ENCODE results near the gene SLC25A38. TPM values are rescaled to one million over a fixed set of nuclear protein-coding genes. Genes with fewer than 3 reads are reported as not detected.

SLC25A38 gene
- total and polyA plus RNA-seq, 4 experiments from 2014 or later, result 44.5 to 55.5 (median 49.8) TPM

DNA sequence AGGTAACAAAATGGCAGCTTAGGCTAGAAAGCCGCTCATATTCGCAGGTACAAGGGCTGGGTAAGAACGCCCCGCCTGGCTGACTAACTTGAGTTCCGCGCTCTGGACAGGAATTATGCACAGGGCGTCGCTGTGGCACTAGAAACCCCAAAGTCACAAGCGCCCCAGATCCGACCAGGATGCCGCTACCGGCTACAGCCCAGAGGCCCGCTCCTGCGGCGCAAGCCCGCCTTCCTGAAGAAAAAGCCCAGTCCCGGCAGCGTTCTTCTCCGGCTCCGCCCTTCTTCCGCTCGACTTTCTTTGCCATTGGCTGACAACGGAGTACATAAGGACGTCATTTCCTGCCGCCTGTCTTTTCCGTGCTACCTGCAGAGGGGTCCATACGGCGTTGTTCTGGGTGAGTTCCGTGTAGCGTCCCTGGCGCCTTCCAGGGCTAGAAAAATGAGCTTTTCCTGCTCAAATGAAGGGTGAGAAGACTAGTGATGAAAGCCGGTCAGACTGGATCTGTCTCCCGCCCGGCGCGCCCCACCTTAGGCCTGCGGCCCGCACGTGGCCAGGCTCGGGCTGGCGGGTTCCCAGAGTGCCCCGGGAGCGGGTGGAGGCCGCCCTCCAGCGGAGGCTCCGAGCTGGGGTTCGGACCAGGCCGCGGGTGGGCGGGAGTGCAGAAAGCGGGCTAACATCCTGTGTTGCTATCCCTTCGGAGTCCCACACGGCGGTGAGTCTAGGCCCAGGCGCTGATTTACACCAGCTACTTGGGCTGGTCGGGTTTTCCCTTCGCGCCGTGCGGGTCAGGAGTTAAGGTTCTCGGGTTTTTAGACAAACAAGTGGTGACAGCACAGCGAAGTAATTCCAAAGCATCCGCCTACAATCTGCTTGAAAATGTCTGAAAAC lies 23.4 kb downstream of the SLC25A38 start, which contains the start of gene RPSA:
RPSA (plus strand) TSS at position 353 of the 891 bp plus-strand sequence. CDS start 934 bp downstream, outside the sequence.
- peak within 1 kb of the TSS; percentile 31 to 72 for H3K4me3 ChIP-seq (ENCODE audit: low read length in 2 of 2)
- CTCF ChIA-PET (ENCODE audit: partially characterized antibody), result interaction anchor here (0.8 to 5.6 kb wide), 11 partner anchors 10 to 1242 kb away, joined by 3 to 48 read pairs (median 4); no protein-coding TSS in a partner anchor
- peaks cover 31% of the 10 kb centered on the region for H3K36me3 ChIP-seq (ENCODE audit: insufficient read depth, low read length)
- Mint-ChIP-seq H3K9me3 (no peaks in the 10 kb centered on the region), H3K4me3 (peak within 1 kb of the TSS; percentile 88 to 99 (median 96)), H3K36me3 (peaks cover 29 to 50% of the 10 kb centered on the region in 2 donors), H3K27me3 (no peaks in the 10 kb centered on the region), H3K27ac (peak within 1 kb of the TSS; percentile 88 to 99 (median 98)), H3K4me1 (peaks cover 30 to 54% (median 43%) of the 10 kb centered on the region in 4 donors)
- peak within 1 kb of the TSS; percentile 81 for H3K27ac ChIP-seq (ENCODE audit: low read depth, low read length)
- peak; percentile 91 to 99 (median 99) for DNase-seq
- POLR2A ChIA-PET (ENCODE audit: partially characterized antibody), result interaction anchor here (0.5 to 5.4 kb wide), 18 partner anchors 8 to 1793 kb away, joined by 3 to 75 read pairs (median 4); partner anchors contain the start of genes CTNNB1, GORASP1, OXSR1 and SCN11A
- H3K27me3 ChIP-seq (ENCODE audit: insufficient read depth, low read length), result no peaks in the 10 kb centered on the region
- H3K9me3 ChIP-seq (ENCODE audit: control insufficient read depth in 1 of 2, low read length in 2 of 2), result no peaks in the 10 kb centered on the region
- peaks cover 47% of the 10 kb centered on the region for H3K4me1 ChIP-seq (ENCODE audit: insufficient read depth, low read length)
- intact Hi-C loops (cut with micrococcal nuclease), result loop anchor here (1.0 to 10.0 kb wide), 7 partner anchors 22 to 1272 kb away; partner anchors contain the start of genes ACAA1, EIF1B, MYD88 and WDR48

DNA sequence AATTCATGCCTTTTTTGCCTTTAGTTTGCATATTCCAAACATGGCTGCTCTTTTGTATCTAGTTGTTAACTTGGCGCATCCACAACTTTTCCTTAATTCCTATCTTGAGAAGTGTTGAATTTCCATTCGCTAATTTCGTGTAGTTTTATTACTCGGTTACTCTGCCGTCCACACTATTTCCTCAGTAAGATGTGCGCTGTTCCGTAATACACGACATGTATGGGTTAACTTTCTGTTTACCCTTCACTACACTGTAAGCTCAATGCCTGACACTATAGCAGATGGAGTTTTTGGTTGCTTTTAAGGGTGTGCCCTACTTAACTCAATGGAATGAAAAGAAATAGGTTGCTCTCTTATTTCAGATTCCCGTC lies 24.1 kb downstream of the SLC25A38 start:
- peaks cover 37% of the 10 kb centered on the region for H3K36me3 ChIP-seq (ENCODE audit: insufficient read depth, low read length)
- peak overlapping the region; percentile 77 to 99 (median 96) for H3K4me3 Mint-ChIP-seq
- no peaks in the 10 kb centered on the region for H3K9me3 ChIP-seq (ENCODE audit: control insufficient read depth in 1 of 2, low read length in 2 of 2)
- CTCF ChIA-PET (ENCODE audit: partially characterized antibody), result interaction anchor here (0.8 to 5.6 kb wide), 9 partner anchors 9 to 1243 kb away, joined by 3 to 48 read pairs (median 6); no protein-coding TSS in a partner anchor
- POLR2A ChIA-PET (ENCODE audit: partially characterized antibody), result interaction anchor here (0.5 to 5.4 kb wide), 16 partner anchors 9 to 1792 kb away, joined by 3 to 75 read pairs (median 4); partner anchors contain the start of genes CTNNB1, GORASP1, SCN11A and TTC21A
- intact Hi-C loops (cut with micrococcal nuclease), result loop anchor here (10.0 kb wide), 1 partner anchor 1272 kb away; the partner anchor contains the start of genes ACAA1 and MYD88
- peaks cover 32 to 56% (median 44%) of the 10 kb centered on the region in 4 donors for H3K4me1 Mint-ChIP-seq
- H3K27me3 Mint-ChIP-seq, result no peaks in the 10 kb centered on the region
- DNase-seq, result no peak
- peak overlapping the region; percentile 81 for H3K27ac ChIP-seq (ENCODE audit: low read depth, low read length)
- peaks cover 47% of the 10 kb centered on the region for H3K4me1 ChIP-seq (ENCODE audit: insufficient read depth, low read length)
- H3K9me3 Mint-ChIP-seq, result no peaks in the 10 kb centered on the region
- no peaks in the 10 kb centered on the region for H3K27me3 ChIP-seq (ENCODE audit: insufficient read depth, low read length)
- peak overlapping the region; percentile 88 to 99 (median 96) for H3K27ac Mint-ChIP-seq
- peak overlapping the region; percentile 31 to 72 for H3K4me3 ChIP-seq (ENCODE audit: low read length in 2 of 2)
- peaks cover 34 to 54% of the 10 kb centered on the region in 2 donors for H3K36me3 Mint-ChIP-seq

DNA sequence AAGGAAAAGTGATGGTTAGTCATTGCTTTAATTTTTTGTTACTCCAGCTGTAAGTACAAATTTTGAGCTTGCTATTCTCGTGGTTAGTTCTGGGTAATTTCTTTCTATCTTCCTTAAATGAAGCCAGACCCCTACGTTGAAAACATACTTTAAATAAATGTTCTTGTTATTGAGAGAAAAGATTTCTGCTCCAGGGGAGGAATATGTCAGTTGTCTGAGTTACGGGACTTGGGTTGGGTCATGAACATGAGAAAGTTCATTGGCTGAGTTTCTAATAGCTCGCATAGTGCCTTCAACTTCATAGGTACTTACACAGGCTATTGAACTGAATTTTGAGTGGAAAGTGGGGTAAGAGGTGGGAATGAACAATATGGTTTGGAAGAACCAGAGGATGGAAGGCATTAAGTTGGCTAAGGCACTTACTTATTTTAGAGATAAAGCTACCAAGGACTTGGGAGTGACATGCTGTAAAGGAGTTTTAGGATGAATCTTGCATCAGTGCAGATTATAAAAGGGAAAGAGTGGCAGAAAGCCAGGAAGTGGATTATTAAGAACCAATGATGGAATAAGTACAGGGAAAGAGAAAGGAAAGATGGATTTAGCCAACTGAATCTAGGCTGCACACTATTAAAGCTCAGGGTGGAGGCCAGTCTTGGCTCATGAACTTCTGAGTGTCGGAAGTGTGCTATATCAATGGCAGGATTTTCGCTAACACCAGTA lies 24.8 kb downstream of the SLC25A38 start:
- Histone ChIP-seq H3K4me1 (ENCODE audit: insufficient read depth, low read length) (peaks cover 47% of the 10 kb centered on the region), H3K36me3 (ENCODE audit: insufficient read depth, low read length) (peaks cover 44% of the 10 kb centered on the region), H3K27ac (ENCODE audit: low read depth, low read length) (peak overlapping the region; percentile 81), H3K9me3 (ENCODE audit: control insufficient read depth in 1 of 2, low read length in 2 of 2) (no peaks in the 10 kb centered on the region), H3K4me3 (ENCODE audit: low read length in 2 of 2) (peak overlapping the region in 1 of 2 donors; percentile 72), H3K27me3 (ENCODE audit: insufficient read depth, low read length) (no peaks in the 10 kb centered on the region)
- ChIA-PET CTCF (ENCODE audit: partially characterized antibody) (interaction anchor here (0.8 to 5.6 kb wide), 5 partner anchors 8 to 40 kb away, joined by 3 to 48 read pairs (median 17); no protein-coding TSS in a partner anchor), POLR2A (ENCODE audit: partially characterized antibody) (interaction anchor here (0.6 to 5.4 kb wide), 8 partner anchors 9 to 301 kb away, joined by 3 to 75 read pairs (median 4); partner anchors contain the start of genes GORASP1 and TTC21A)
- H3K4me3 Mint-ChIP-seq, result peak overlapping the region; percentile 77 to 99 (median 96)
- H3K36me3 Mint-ChIP-seq, result peaks cover 41 to 61% of the 10 kb centered on the region in 2 donors
- peak overlapping the region; percentile 88 to 99 (median 96) for H3K27ac Mint-ChIP-seq
- no peaks in the 10 kb centered on the region for H3K9me3 Mint-ChIP-seq
- no peak for DNase-seq
- H3K4me1 Mint-ChIP-seq, result peaks cover 34 to 56% (median 44%) of the 10 kb centered on the region in 4 donors
- intact Hi-C loops (cut with micrococcal nuclease), result loop anchor here (10.0 kb wide), 1 partner anchor 1273 kb away; the partner anchor contains the start of genes ACAA1 and MYD88
- H3K27me3 Mint-ChIP-seq, result no peaks in the 10 kb centered on the region

DNA sequence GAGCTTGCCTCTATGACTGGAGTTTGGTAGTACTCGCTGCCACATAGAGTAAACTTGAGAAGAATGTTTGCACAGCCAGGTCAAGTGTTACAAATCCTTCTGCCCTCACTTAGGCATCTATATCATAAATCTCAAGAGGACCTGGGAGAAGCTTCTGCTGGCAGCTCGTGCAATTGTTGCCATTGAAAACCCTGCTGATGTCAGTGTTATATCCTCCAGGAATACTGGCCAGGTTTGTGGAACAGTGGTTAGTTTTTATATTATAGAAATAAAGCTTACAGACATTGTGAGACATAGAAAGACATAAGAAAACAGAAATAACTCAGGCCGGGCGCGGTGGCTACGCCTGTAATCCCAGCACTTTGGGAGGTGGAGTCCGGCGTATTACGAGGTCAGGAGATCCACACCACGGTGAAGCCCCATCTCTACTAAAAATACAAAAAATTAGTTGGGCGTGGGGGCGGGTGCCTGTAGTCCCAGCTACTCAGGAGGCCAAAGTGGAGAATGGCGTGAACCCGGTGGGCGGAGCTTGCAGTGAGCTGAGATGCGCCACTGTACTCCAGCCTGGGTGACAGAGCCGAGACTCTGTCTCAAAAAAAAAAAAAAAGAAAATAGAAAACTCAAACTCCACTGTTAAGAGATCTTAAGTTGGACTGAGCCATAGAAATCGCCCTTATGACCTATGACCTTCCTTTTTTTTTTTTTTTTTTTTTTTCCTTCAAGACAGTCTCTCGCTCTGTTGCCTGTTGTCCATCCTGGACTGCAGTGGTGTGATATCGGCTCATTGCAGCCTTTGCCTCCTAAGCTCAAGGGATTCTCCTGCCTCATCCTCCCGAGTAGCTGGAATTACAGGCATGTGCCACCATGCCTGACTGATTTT lies 25.6 kb downstream of the SLC25A38 start:
- peak overlapping the region; percentile 42 to 98 (median 93) for H3K27ac Mint-ChIP-seq
- intact Hi-C loops (cut with micrococcal nuclease), result loop anchor here (10.0 kb wide), 1 partner anchor 1274 kb away; the partner anchor contains the start of genes ACAA1 and MYD88
- no peaks in the 10 kb centered on the region for H3K27me3 Mint-ChIP-seq
- H3K4me3 Mint-ChIP-seq, result peak overlapping the region; percentile 77 to 99 (median 96)
- POLR2A ChIA-PET (ENCODE audit: partially characterized antibody), result interaction anchor here (1.2 to 5.4 kb wide), 4 partner anchors 8 to 31 kb away, joined by 3 to 75 read pairs (median 15); no protein-coding TSS in a partner anchor
- H3K4me1 ChIP-seq (ENCODE audit: insufficient read depth, low read length), result peaks cover 47% of the 10 kb centered on the region
- peak overlapping the region; percentile 81 for H3K27ac ChIP-seq (ENCODE audit: low read depth, low read length)
- peaks cover 48 to 69% of the 10 kb centered on the region in 2 donors for H3K36me3 Mint-ChIP-seq
- no peaks in the 10 kb centered on the region for H3K9me3 ChIP-seq (ENCODE audit: control insufficient read depth in 1 of 2, low read length in 2 of 2)
- peaks cover 52% of the 10 kb centered on the region for H3K36me3 ChIP-seq (ENCODE audit: insufficient read depth, low read length)
- peak in 2 of 5 donors; percentile 34 to 49 for DNase-seq
- H3K4me1 Mint-ChIP-seq, result peaks cover 34 to 56% (median 44%) of the 10 kb centered on the region in 4 donors
- H3K27me3 ChIP-seq (ENCODE audit: insufficient read depth, low read length), result no peaks in the 10 kb centered on the region
- CTCF ChIA-PET (ENCODE audit: partially characterized antibody), result interaction anchor here (1.1 to 5.6 kb wide), 4 partner anchors 7 to 39 kb away, joined by 3 to 48 read pairs (median 24); no protein-coding TSS in a partner anchor
- no peak overlapping the region for H3K4me3 ChIP-seq (ENCODE audit: low read length in 2 of 2)
- no peaks in the 10 kb centered on the region for H3K9me3 Mint-ChIP-seq

DNA sequence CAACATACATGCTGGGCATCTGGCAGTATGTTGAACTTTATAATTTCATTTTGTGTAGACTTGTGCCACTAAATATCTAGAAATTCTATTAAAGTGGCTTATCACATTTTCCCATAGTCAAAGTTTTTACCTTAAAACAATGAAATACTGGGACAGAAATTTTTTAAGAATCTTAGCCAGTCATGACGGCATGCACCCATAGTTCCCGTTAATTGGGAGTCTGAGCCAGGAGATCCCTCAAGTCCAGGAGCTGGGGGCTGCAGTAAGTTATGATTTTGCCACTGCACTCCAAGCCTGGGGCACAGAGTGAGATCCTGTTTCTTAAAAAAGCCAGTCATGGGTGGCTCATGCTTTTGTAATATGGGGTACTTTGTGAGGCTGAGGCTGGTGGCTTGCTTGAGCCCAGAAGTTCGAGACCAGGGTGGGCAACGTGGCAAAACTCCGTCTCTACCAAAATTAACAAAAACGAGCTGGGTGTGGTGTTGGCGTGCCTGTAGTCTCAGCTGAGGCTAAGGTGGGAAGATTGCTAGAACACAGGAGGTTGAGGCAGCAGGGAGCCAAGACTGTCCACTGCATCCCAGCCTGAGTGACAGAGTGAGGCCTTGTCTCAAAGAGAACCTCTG lies 26.5 kb downstream of the SLC25A38 start:
- no peaks in the 10 kb centered on the region for H3K27me3 Mint-ChIP-seq
- Histone ChIP-seq H3K27me3 (ENCODE audit: insufficient read depth, low read length) (no peaks in the 10 kb centered on the region), H3K4me1 (ENCODE audit: insufficient read depth, low read length) (peaks cover 47% of the 10 kb centered on the region), H3K27ac (ENCODE audit: low read depth, low read length) (peak overlapping the region; percentile 81), H3K36me3 (ENCODE audit: insufficient read depth, low read length) (peaks cover 60% of the 10 kb centered on the region), H3K4me3 (ENCODE audit: low read length in 2 of 2) (no peak overlapping the region), H3K9me3 (ENCODE audit: control insufficient read depth in 1 of 2, low read length in 2 of 2) (no peaks in the 10 kb centered on the region)
- H3K4me1 Mint-ChIP-seq, result peaks cover 34 to 61% (median 47%) of the 10 kb centered on the region in 4 donors
- peak overlapping the region; percentile 72 to 88 (median 85) for H3K27ac Mint-ChIP-seq
- ChIA-PET POLR2A (ENCODE audit: partially characterized antibody) (interaction anchor here (1.2 to 5.4 kb wide), 3 partner anchors 7 to 32 kb away, joined by 3 to 75 read pairs (median 26); no protein-coding TSS in a partner anchor), CTCF (ENCODE audit: partially characterized antibody) (interaction anchor here (3.6 to 5.6 kb wide), 3 partner anchors 7 to 38 kb away, joined by 17 to 48 read pairs (median 31); no protein-coding TSS in a partner anchor)
- H3K9me3 Mint-ChIP-seq, result no peaks in the 10 kb centered on the region
- intact Hi-C loops (cut with micrococcal nuclease), result loop anchor here (10.0 kb wide), 1 partner anchor 1275 kb away; the partner anchor contains the start of genes ACAA1 and MYD88
- no peak for DNase-seq
- peaks cover 52 to 77% of the 10 kb centered on the region in 2 donors for H3K36me3 Mint-ChIP-seq
- peak overlapping the region in 6 of 8 donors; percentile 31 to 62 (median 51) for H3K4me3 Mint-ChIP-seq
